Fibroblast of skin of left quadriceps (primary cell): Measurements from ENCODE around the gene SEPHS2.

ENCODE experiments used
- DNase-seq, 2 experiments: peaks; one replicate each; pipeline ENCODE4 v3.0.0-alpha.2; 2013; ENCODE audit warnings: low read depth in 2 of 2

The SEPHS2 gene

DNA sequence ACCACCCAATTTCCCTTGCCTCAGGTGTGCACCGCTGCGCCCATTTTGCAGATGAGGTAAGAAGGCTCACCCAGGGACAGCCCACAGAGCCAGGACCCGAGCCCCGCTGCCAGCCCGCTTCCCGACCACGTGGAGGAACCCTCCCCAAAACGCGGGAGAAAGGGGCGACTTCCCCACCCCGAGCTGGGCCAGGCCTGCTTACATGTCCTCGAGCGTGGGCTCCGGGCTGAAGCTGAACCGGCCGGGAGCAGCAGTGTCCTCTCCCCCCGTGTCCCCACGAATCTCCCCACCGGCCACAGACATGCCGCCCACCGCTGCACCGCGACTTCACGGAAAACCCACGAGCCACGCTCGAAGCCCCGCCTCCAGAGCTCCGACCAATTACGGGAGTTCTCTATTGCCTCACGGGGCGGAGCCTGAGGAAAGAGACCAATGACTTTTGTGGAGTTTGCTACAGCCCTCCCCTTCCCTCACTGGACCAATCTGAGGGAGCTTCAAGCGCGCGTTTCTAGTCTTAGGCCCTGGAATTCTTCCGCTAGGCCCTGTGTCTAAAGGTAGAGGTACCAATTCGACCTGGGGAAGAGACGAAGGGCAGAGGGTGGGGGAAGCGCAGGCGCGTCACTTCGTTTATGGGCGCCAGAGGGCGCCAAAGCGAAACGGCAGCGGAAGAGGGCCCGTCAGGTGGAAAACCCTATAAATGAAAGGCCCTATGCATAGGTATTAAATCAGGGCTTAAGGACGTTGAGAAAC lies 15.8 kb downstream of the SEPHS2 start, which contains the start of gene DCTPP1:
TSS of gene DCTPP1 (minus strand) at position 353 of the 750 bp plus-strand sequence. CDS start at position 303, 50 bp downstream.
- DNase-seq: peak; percentile 96 to 97

- no peak for DNase-seq
Measured at GRCh38 chr16:30429418-30429677, 16.3 kb downstream of the SEPHS2 start.

GRCh38 chr16:30428055-30428454 lies 17.6 kb downstream of the SEPHS2 start:
- DNase-seq: no peak

GRCh38 chr16:30421010-30421409 lies 24.7 kb downstream of the SEPHS2 start:
- no peak for DNase-seq

GRCh38 chr16:30418350-30419181 lies 27.1 kb downstream of the SEPHS2 start:
- DNase-seq: no peak

DNA sequence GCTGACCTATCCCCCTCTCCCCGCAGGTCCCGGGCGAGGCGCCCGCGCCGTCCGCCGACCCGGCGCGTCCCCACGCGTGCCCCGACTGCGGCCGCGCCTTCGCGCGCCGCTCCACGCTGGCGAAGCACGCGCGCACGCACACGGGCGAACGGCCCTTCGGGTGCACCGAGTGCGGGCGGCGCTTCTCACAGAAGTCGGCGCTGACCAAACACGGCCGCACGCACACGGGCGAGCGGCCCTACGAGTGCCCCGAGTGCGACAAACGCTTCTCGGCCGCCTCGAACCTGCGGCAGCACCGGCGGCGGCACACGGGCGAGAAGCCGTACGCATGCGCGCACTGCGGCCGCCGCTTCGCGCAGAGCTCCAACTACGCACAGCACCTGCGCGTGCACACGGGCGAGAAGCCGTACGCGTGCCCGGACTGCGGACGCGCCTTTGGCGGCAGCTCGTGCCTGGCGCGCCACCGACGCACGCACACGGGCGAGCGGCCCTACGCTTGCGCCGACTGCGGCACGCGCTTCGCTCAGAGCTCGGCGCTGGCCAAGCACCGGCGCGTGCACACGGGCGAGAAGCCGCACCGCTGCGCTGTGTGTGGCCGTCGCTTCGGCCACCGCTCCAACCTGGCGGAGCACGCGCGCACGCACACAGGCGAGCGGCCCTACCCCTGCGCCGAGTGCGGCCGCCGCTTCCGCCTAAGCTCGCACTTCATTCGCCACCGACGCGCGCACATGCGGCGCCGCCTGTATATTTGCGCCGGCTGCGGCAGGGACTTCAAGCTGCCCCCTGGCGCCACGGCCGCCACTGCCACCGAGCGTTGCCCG lies 27.9 kb downstream of the SEPHS2 start:
- peak; percentile 74 to 78 for DNase-seq

GRCh38 chr16:30416624-30417528 lies 28.8 kb downstream of the SEPHS2 start:
- no peak for DNase-seq

DNA sequence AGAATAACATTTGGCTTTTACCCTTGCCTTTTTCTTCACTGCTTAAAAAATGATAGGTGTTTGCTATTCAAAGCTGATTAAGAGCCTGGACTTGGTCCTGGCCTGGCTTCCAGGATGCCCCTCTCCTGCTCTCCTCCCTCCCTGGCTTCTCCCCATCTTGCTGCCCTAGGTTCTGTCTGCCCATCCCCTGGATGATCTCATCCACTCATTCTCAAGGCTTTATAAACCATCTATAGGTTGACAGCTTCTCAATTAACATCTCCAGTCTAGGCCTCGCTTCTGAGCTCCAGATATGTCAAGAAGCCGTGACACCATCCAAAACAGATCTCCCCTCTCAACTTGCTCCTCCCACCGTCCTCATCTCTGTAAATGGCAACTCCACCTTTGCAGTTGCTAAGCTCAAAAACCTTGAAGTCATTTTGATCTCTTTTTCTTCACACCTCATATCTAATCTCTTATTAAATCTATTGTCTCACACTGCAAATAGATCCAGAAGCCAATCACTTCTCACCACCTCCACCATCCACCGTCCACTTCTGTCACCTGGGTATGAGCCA lies 29.5 kb downstream of the SEPHS2 start:
- no peak for DNase-seq

DNA sequence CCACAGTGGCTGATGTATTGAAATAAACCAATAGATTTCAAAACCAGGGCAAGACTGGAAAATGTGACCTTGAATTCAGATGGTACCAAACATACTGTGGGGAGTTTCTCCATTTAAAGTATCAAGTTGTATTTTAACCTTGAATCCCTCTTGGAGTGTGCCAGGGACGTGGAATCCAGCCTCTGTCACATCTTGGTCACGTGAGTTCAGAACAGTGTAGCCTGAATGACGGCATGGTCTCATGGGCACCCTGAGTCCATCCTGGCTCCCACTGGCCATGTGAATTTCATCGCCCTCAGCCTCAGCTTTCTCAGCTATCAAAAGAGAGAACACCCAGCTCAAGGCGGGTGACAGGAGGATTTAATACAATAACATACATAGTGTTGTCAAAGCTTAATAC lies 31.5 kb downstream of the SEPHS2 start:
- DNase-seq: no peak

DNA sequence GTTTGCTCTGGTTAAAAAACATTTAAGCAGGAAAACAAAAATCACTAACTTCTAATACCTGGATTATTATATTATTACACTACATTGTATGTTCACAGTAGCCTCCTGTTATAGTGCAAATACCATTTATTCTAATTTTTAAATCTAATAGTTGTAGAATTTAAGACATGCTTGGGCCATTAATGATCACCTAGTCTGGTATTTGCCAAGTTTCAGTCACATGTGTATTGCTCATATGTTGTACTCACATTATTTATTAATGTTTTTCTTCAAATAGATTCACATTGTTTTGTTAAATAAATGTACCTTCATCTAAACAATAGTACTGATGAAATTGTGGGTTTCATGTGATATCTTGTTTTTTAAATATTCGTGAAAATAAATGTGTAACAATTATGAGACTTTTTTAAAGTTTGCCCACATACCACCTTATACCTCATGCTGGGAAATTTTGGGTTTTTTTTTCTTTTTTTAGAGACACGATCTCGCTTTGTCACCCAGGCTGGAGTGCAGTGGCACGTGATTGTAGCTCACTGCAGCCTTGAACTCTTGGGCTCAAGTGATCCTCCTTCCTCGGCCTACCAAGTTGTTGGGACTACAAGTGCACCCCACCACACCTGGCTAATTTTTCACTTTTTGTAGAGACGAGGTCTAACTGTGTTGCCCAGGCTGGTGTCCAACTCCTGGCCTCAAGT lies 32.4 kb downstream of the SEPHS2 start:
- DNase-seq: no peak

- DNase-seq: peak; percentile 62 to 69
Measured at GRCh38 chr16:30409125-30410060, 36.3 kb downstream of the SEPHS2 start.

- DNase-seq: no peak
Measured at GRCh38 chr16:30407804-30408534, 37.7 kb downstream of the SEPHS2 start.

GRCh38 chr16:30407102-30407803 lies 38.4 kb downstream of the SEPHS2 start, which contains the start of gene ZNF771:
Gene ZNF771 (plus strand): TSS chr16:30407606. CDS start chr16:30408054, 448 bp downstream.
- peak; percentile 73 to 74 for DNase-seq

DNA sequence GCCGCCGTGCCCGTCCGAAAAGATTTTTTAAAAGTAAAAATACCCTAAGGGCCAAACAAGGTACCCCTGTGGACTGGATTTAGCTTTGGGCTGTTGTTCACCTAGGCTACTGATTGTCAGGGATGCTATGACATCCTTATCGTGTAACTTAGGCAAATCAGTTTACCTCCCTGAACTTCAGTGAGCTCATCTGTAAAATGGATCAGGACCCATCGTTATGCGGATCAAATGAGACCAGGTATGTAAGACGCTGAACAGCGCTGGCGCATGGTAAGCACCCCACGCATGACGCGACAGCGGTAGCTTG lies 38.9 kb downstream of the SEPHS2 start:
- DNase-seq: no peak

DNA sequence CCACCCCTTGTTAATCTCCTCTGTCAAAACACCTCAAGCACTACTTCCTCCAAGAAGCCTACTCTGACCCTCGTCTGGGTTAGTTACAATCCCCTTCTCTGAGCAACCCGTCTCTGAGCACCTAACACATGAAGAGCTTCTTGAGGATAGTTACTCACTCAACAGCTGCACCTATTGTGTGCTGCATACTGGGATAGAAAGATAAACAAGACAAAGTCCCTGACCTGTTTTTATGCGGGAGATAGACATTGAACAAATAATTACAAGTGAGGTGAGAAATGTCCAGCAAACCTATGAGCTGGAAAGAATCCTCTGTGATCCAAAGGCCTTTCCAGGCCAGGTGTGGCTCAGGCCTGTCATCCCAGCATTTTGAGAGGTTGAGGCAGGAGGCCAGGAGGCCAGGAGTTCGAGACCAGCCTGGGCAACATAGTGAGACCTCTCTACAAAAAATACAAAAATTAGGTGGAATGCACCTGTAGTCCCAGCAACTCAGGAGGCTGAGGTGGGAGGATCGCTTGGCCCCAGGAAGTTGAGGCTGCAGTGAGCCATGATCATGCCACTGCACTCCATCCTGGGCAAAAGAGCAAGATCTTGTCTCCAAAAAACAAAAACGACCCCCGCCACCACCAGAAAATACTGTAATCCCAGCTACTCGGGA lies 43.8 kb downstream of the SEPHS2 start:
- no peak for DNase-seq

GRCh38 chr16:30399435-30400186 lies 46.1 kb downstream of the SEPHS2 start:
- DNase-seq: no peak
